NCI-H82 (cell line): Measurements from ENCODE around the gene NLGN3.

Source experiments
- DNase-seq: peaks from one replicate; lab custom pipeline; 2025; lab: John Stamatoyannopoulos, UW

The NLGN3 gene

GRCh38 chrX:71214604-71215337 is 70.1 kb downstream of the NLGN3 start:
- DNase-seq: no peak

GRCh38 chrX:71215338-71215912 is 70.8 kb downstream of the NLGN3 start:
- DNase-seq: no peak

- DNase-seq: no peak
Measured at GRCh38 chrX:71216485-71216884, 71.8 kb downstream of the NLGN3 start.

GRCh38 chrX:71217298-71217697 is 72.7 kb downstream of the NLGN3 start:
- DNase-seq: no peak
